ENCODE results near the gene TMEM40.
"Not testable (repeated sequence)": the region's sequence is repeated elsewhere in the genome, so short reads cannot be mapped to it uniquely, and the experiment has no call there.

The TMEM40 gene

GRCh38 chr3:12775970-12776369, 16.9 kb upstream of the TMEM40 start:
- DNase-seq (ENCODE audit: low spot score), result not testable (repeated sequence)

- no peak for DNase-seq (ENCODE audit: low spot score)
Measured at GRCh38 chr3:12775226-12775625, 16.2 kb upstream of the TMEM40 start.

GRCh38 chr3:12774619-12775018, 15.6 kb upstream of the TMEM40 start:
- no peak for DNase-seq (ENCODE audit: low spot score)

- DNase-seq (ENCODE audit: low spot score), result no peak
Measured at GRCh38 chr3:12773710-12774086, 14.6 kb upstream of the TMEM40 start.

- DNase-seq (ENCODE audit: low spot score), result no peak
Measured at GRCh38 chr3:12773030-12773709, 14.1 kb upstream of the TMEM40 start.

- DNase-seq (ENCODE audit: low spot score), result no peak
Measured at GRCh38 chr3:12772462-12772861, 13.4 kb upstream of the TMEM40 start.

GRCh38 chr3:12771236-12771635, 12.2 kb upstream of the TMEM40 start:
- DNase-seq (ENCODE audit: low spot score), result no peak

- DNase-seq (ENCODE audit: low spot score), result no peak
Measured at GRCh38 chr3:12769761-12770160, 10.7 kb upstream of the TMEM40 start.

GRCh38 chr3:12768579-12769527, 9.8 kb upstream of the TMEM40 start:
- no peak for DNase-seq (ENCODE audit: low spot score)

- DNase-seq (ENCODE audit: low spot score), result no peak
Measured at GRCh38 chr3:12766541-12766940, 7.5 kb upstream of the TMEM40 start.

- no peak for DNase-seq (ENCODE audit: low spot score)
Measured at GRCh38 chr3:12764171-12764776, 5.2 kb upstream of the TMEM40 start.

- DNase-seq (ENCODE audit: low spot score), result no peak
Measured at GRCh38 chr3:12759693-12760565, 870 bp upstream of the TMEM40 start.

- no peak for DNase-seq (ENCODE audit: low spot score)
Measured at GRCh38 chr3:12758025-12758781, 856 bp downstream of the TMEM40 start.

GRCh38 chr3:12756635-12757034, 2.4 kb downstream of the TMEM40 start:
- DNase-seq (ENCODE audit: low spot score), result no peak

- DNase-seq (ENCODE audit: low spot score), result no peak
Measured at GRCh38 chr3:12756175-12756574, 2.9 kb downstream of the TMEM40 start.

- no peak for DNase-seq (ENCODE audit: low spot score)
Measured at GRCh38 chr3:12755754-12756153, 3.3 kb downstream of the TMEM40 start.

GRCh38 chr3:12754313-12754712, 4.7 kb downstream of the TMEM40 start:
- DNase-seq (ENCODE audit: low spot score), result no peak

GRCh38 chr3:12753275-12754028, 5.6 kb downstream of the TMEM40 start:
- no peak for DNase-seq (ENCODE audit: low spot score)

- no peak for DNase-seq (ENCODE audit: low spot score)
Measured at GRCh38 chr3:12752809-12753208, 6.2 kb downstream of the TMEM40 start.

GRCh38 chr3:12752102-12752501, 7.0 kb downstream of the TMEM40 start:
- DNase-seq (ENCODE audit: low spot score), result no peak

Measured in CD4-positive, alpha-beta T cell treated with Interleukin-15 for 4 hours (primary cell).